ENCODE measurements around the gene NHERF1. TPM values are rescaled to one million over a fixed set of nuclear protein-coding genes. Genes with fewer than 3 reads are reported as not detected.
A peak's percentile ranks its signal among the peaks of the same experiment; 100 is the strongest.

Gene NHERF1
- total RNA-seq, 5 donors from 2014 or later (not counting 1 experiment from before 2014, with no cell fraction given): 104 to 260 (median 223) TPM

DNA sequence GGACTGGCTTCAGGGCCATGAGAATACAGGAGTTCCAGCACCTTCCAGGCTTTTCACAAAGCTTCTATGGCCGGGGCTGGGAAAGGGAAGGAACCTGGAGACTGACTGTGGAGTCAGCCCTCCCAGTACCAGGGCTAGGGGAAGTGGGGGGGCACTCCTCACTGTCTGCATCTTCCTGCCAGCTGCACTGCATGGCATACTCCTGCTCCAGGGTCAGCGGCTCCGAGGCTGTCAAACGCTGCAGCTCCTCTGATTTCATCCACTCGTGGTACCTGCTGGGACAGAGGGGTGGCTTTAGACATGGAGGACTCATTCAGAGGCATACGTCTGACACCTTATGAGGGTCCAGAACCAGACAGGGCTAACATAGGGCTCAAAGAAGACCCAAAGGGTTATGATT, 25.0 kb downstream of the NHERF1 start:
- POLR2A ChIA-PET: interaction anchor here in 1 of 2 donors (0.6 kb wide), 1 partner anchor 200 kb away, joined by 3 read pairs; no protein-coding TSS in a partner anchor
- Mint-ChIP-seq H3K4me3 (peak overlapping the region in 1 of 3 donors; percentile 9), H3K27ac (peak overlapping the region; percentile 65 to 86), H3K4me1 (peaks cover 48 to 63% (median 58%) of the 10 kb centered on the region in 3 donors), H3K9me3 (no peaks in the 10 kb centered on the region), H3K36me3 (peaks cover 33% of the 10 kb centered on the region), H3K27me3 (no peaks in the 10 kb centered on the region)
- Histone ChIP-seq H3K9me3 (no peaks in the 10 kb centered on the region), H3K27me3 (replicated peaks in 1 of 2; ENCODE audit: control insufficient read depth in 2 of 2, extremely low read depth in 1 of 2, insufficient read depth in 2 of 2, low read length in 1 of 2) (no peaks in the 10 kb centered on the region), H3K27ac (ENCODE audit: low read length) (no peak overlapping the region), H3K4me3 (ENCODE audit: control insufficient read depth in 1 of 2, extremely low read depth in 1 of 2, low read length in 1 of 2) (no peak overlapping the region), H3K36me3 (ENCODE audit: control insufficient read depth in 2 of 2, extremely low read depth in 1 of 2, insufficient read depth in 1 of 2, low read length in 1 of 2) (peaks cover 20 to 54% of the 10 kb centered on the region in 2 donors), H3K4me1 (ENCODE audit: control insufficient read depth in 1 of 2, extremely low read depth in 1 of 2, insufficient read depth in 2 of 2, low read length in 2 of 2) (peaks cover 6 to 67% of the 10 kb centered on the region in 2 experiments)
- CTCF ChIA-PET: interaction anchor here (0.6 to 2.2 kb wide), 3 partner anchors 28 to 116 kb away, joined by 3 to 9 read pairs (median 3); no protein-coding TSS in a partner anchor
- no peak for ATAC-seq (replicated peaks in 1 of 4)
- DNase-seq: no peak
- WGBS (ENCODE audit: insufficient coverage): 85% methylated on average over 6 of the region's 6 CpGs

DNA sequence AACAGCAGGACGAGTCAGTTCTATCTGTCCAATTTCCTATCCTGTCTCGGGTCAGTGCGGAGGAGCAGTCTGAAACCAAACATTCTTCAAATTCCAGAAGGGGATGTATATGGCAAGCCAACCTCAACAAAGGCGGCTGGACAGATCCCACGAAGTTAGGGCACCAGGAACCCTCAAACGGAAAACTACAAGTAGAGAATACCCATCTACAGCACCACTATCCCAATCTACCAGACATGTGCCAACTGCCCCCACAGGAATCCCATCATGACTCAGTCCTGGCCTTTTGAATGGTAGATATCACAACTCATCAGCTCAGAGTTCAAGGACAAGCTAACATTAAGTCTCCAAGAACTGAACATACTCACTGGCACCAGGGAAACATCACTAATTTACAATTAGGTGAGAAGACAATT, 25.5 kb downstream of the NHERF1 start:
- H3K4me1 ChIP-seq (ENCODE audit: control insufficient read depth in 1 of 2, extremely low read depth in 1 of 2, insufficient read depth in 2 of 2, low read length in 2 of 2): peaks cover 6 to 68% of the 10 kb centered on the region in 2 experiments
- peaks cover 46 to 61% (median 55%) of the 10 kb centered on the region in 3 donors for H3K4me1 Mint-ChIP-seq

DNA sequence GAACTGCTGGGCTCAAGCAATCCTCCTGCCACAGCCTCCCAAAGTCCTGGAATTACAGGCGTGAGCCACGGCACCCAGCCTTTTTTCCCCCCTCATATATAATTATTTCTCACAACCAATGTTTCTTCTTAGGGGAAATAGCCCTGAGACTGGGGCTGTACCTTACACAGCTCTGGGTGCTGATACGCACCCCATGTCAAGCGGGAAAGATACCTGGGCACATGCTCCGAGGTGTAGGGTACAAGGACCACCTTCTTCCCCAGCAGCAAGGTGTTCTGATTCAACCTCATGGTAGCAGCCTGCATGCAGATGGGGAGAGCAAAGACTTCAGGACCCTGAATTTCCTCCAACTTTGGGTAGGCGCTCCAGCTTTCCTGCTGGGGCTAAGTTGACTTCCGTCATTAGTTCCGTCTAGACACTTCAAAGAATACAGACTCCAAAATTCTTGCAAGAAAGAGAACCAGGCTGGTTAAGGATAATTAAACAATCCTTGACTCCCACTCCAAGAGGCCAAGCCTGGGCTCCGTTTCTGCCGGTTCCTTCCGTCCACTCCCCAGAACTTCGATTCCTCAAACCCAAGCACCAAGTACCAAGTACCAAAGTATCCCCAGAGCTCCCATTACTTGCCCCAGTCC, 27.1 kb downstream of the NHERF1 start:
- peaks cover 14 to 33% of the 10 kb centered on the region in 2 donors for H3K36me3 ChIP-seq (ENCODE audit: control insufficient read depth in 2 of 2, extremely low read depth in 1 of 2, insufficient read depth in 1 of 2, low read length in 1 of 2)
- Mint-ChIP-seq H3K9me3 (no peaks in the 10 kb centered on the region), H3K4me3 (peak overlapping the region; percentile 96 to 99 (median 98)), H3K4me1 (peaks cover 48 to 68% (median 64%) of the 10 kb centered on the region in 3 donors), H3K27me3 (no peaks in the 10 kb centered on the region), H3K27ac (peak overlapping the region; percentile 97), H3K36me3 (peaks cover 24% of the 10 kb centered on the region)
- peaks cover 19 to 68% of the 10 kb centered on the region in 2 experiments for H3K4me1 ChIP-seq (ENCODE audit: control insufficient read depth in 1 of 2, extremely low read depth in 1 of 2, insufficient read depth in 2 of 2, low read length in 2 of 2)
- WGBS (ENCODE audit: insufficient coverage): 38% methylated on average over 12 of the region's 12 CpGs
- H3K27ac ChIP-seq (ENCODE audit: low read length): no peak overlapping the region
- H3K4me3 ChIP-seq (ENCODE audit: control insufficient read depth in 1 of 2, extremely low read depth in 1 of 2, low read length in 1 of 2): peak overlapping the region; percentile 70 to 75
- ChIA-PET POLR2A (interaction anchor here in 1 of 2 donors (1.0 kb wide), 1 partner anchor 97 kb away, joined by 4 read pairs; the partner anchor contains the start of gene FDXR), CTCF (interaction anchor here in 1 of 2 donors (0.8 to 1.7 kb wide), 4 partner anchors 15 to 118 kb away, joined by 3 to 11 read pairs (median 6); partner anchors contain the start of gene FDXR)
- DNase-seq: peak in 1 of 35 experiments; percentile 32
- ATAC-seq (replicated peaks in 1 of 4): no peak
- no peaks in the 10 kb centered on the region for H3K9me3 ChIP-seq
- H3K27me3 ChIP-seq (replicated peaks in 1 of 2; ENCODE audit: control insufficient read depth in 2 of 2, extremely low read depth in 1 of 2, insufficient read depth in 2 of 2, low read length in 1 of 2): no peaks in the 10 kb centered on the region

More for the DNA sequence above, 25.5 kb downstream of the NHERF1 start:
- H3K9me3 Mint-ChIP-seq: no peaks in the 10 kb centered on the region
- peak overlapping the region; percentile 44 to 58 (median 51) for H3K4me3 Mint-ChIP-seq
- ATAC-seq (replicated peaks in 1 of 4): no peak
- ChIA-PET POLR2A (interaction anchor here in 1 of 2 donors (0.6 to 0.7 kb wide), 3 partner anchors 13 to 119 kb away, joined by 3 to 8 read pairs (median 3); partner anchors contain the start of gene FDXR), CTCF (interaction anchor here (0.6 to 2.2 kb wide), 8 partner anchors 18 to 396 kb away, joined by 3 to 9 read pairs (median 3); no protein-coding TSS in a partner anchor)
- Histone ChIP-seq H3K9me3 (no peaks in the 10 kb centered on the region), H3K36me3 (ENCODE audit: control insufficient read depth in 2 of 2, extremely low read depth in 1 of 2, insufficient read depth in 1 of 2, low read length in 1 of 2) (peaks cover 17 to 49% of the 10 kb centered on the region in 2 donors), H3K4me3 (ENCODE audit: control insufficient read depth in 1 of 2, extremely low read depth in 1 of 2, low read length in 1 of 2) (no peak overlapping the region), H3K27ac (ENCODE audit: low read length) (no peak overlapping the region), H3K27me3 (replicated peaks in 1 of 2; ENCODE audit: control insufficient read depth in 2 of 2, extremely low read depth in 1 of 2, insufficient read depth in 2 of 2, low read length in 1 of 2) (no peaks in the 10 kb centered on the region)
- H3K36me3 Mint-ChIP-seq: peaks cover 29% of the 10 kb centered on the region
- 84% methylated on average over 3 of the region's 6 CpGs for WGBS (ENCODE audit: insufficient coverage)
- no peaks in the 10 kb centered on the region for H3K27me3 Mint-ChIP-seq
- DNase-seq: no peak
- peak overlapping the region; percentile 65 to 86 for H3K27ac Mint-ChIP-seq

DNA sequence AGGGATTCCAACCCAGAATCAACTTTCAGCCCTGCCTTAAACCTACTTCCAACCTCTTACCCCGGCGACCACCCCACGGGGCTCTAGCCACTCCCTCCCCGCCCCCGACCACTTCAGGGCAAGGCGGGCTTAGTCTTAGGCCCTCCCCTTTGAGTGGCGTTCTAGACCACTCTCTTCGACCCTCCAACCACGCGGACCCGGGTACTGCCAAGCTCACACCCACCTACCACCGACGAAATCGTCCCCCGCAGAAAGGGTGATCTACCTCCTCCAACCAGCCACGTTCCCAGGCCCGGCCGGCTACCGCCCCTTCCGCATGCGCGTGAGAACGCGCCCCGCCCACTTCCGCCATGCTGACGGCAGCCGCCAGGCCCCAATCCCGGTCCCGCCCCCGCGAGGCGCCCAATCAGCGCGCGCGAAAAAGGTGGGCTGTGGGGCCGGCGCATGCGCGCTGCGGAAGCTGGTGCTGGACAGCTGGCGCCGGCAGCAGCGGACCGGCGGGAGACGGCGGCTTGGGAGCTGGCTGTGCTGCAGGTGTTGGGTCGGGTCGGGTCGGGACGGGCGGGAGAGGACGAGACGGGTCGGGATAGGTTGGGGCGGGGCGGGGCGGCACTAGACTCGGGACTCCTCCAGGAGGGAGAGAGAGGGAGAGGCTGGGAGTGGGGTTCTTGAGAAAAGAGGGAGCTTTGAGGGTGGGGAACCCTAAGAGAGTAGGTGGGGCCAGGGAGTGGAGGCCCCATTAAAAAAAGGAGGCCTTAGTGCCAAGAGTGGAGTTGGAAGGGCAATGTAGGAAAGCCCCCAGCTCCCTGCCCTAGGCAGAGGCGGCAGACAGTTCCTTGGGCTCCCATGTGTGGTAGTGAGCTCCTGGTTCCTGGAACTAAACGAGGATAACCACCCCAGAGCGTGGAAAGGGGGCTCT, 27.9 kb downstream of the NHERF1 start, which contains the start of gene NAT9:
Gene NAT9 (minus strand): TSS at position 302 of the 919 bp plus-strand sequence. CDS start 647 bp downstream, outside the sequence.
- DNase-seq: peak; percentile 93 to 100 (median 97)
- Histone ChIP-seq H3K27me3 (replicated peaks in 1 of 2; ENCODE audit: control insufficient read depth in 2 of 2, extremely low read depth in 1 of 2, insufficient read depth in 2 of 2, low read length in 1 of 2) (no peaks in the 10 kb centered on the region), H3K9me3 (no peaks in the 10 kb centered on the region), H3K27ac (ENCODE audit: low read length) (peak within 1 kb of the TSS; percentile 30), H3K4me3 (ENCODE audit: control insufficient read depth in 1 of 2, extremely low read depth in 1 of 2, low read length in 1 of 2) (peak within 1 kb of the TSS; percentile 70 to 75), H3K4me1 (ENCODE audit: control insufficient read depth in 1 of 2, extremely low read depth in 1 of 2, insufficient read depth in 2 of 2, low read length in 2 of 2) (peaks cover 25 to 70% of the 10 kb centered on the region in 2 experiments), H3K36me3 (ENCODE audit: control insufficient read depth in 2 of 2, extremely low read depth in 1 of 2, insufficient read depth in 1 of 2, low read length in 1 of 2) (peaks cover 14 to 25% of the 10 kb centered on the region in 2 donors)
- peak within 1 kb of the TSS; percentile 96 to 99 (median 98) for H3K4me3 Mint-ChIP-seq
- WGBS (ENCODE audit: insufficient coverage): under 1% methylated on average over 60 of the region's 64 CpGs
- peaks cover 50 to 72% (median 66%) of the 10 kb centered on the region in 3 donors for H3K4me1 Mint-ChIP-seq
- ChIA-PET CTCF (interaction anchor here in 1 of 2 donors (0.5 to 1.7 kb wide), 11 partner anchors 14 to 219 kb away, joined by 3 to 11 read pairs (median 4); partner anchors contain the start of genes FDXR and RAB37), POLR2A (interaction anchor here in 1 of 2 donors (0.6 to 1.0 kb wide), 4 partner anchors 27 to 743 kb away, joined by 3 to 6 read pairs (median 4); partner anchors contain the start of gene FDXR)
- peak; percentile 77 to 87 (median 82) for ATAC-seq (replicated peaks in 1 of 4)
- H3K36me3 Mint-ChIP-seq: peaks cover 19% of the 10 kb centered on the region
- peak within 1 kb of the TSS; percentile 97 for H3K27ac Mint-ChIP-seq
- H3K27me3 Mint-ChIP-seq: no peaks in the 10 kb centered on the region
- H3K9me3 Mint-ChIP-seq: no peaks in the 10 kb centered on the region

DNA sequence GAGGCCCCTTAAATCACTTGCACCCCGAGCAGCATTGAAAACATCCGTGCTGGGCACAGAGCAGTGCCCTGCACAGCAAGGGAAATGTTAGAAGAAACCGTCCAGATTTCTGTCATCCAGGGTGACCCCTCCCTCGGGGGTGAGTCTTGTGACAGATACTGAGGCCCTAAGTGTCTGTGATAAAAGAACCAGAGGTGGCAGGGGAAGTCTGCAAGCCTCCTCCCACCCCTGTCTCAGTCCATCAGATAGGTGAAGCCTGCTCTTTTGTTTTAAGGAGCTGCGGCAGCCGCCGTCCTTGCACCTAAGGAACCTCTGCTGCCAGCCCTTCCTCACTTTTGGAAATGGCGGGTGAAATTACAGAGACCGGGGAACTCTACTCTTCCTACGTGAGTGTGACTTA, 28.6 kb downstream of the NHERF1 start:
- POLR2A ChIA-PET: interaction anchor here in 1 of 2 donors (0.7 kb wide), 2 partner anchors 28 to 742 kb away, joined by 3 to 6 read pairs; no protein-coding TSS in a partner anchor
- no peaks in the 10 kb centered on the region for H3K9me3 Mint-ChIP-seq
- peaks cover 32 to 77% of the 10 kb centered on the region in 2 experiments for H3K4me1 ChIP-seq (ENCODE audit: control insufficient read depth in 1 of 2, extremely low read depth in 1 of 2, insufficient read depth in 2 of 2, low read length in 2 of 2)
- H3K27me3 ChIP-seq (replicated peaks in 1 of 2; ENCODE audit: control insufficient read depth in 2 of 2, extremely low read depth in 1 of 2, insufficient read depth in 2 of 2, low read length in 1 of 2): no peaks in the 10 kb centered on the region
- peaks cover 57 to 77% (median 73%) of the 10 kb centered on the region in 3 donors for H3K4me1 Mint-ChIP-seq
- ATAC-seq (replicated peaks in 1 of 4): no peak
- 86% methylated on average over 4 of the region's 10 CpGs for WGBS (ENCODE audit: insufficient coverage)
- peak overlapping the region; percentile 52 to 70 for H3K4me3 ChIP-seq (ENCODE audit: control insufficient read depth in 1 of 2, extremely low read depth in 1 of 2, low read length in 1 of 2)
- H3K27ac ChIP-seq (ENCODE audit: low read length): no peak overlapping the region
- no peak for DNase-seq
- CTCF ChIA-PET: interaction anchor here in 1 of 2 donors (0.5 to 1.7 kb wide), 7 partner anchors 14 to 218 kb away, joined by 3 to 11 read pairs (median 4); no protein-coding TSS in a partner anchor
- H3K9me3 ChIP-seq: no peaks in the 10 kb centered on the region
- H3K36me3 ChIP-seq (ENCODE audit: control insufficient read depth in 2 of 2, extremely low read depth in 1 of 2, insufficient read depth in 1 of 2, low read length in 1 of 2): peaks cover 14 to 21% of the 10 kb centered on the region in 2 donors
- peak overlapping the region; percentile 55 for H3K27ac Mint-ChIP-seq
- H3K4me3 Mint-ChIP-seq: peak overlapping the region; percentile 96 to 99 (median 98)
- H3K27me3 Mint-ChIP-seq: no peaks in the 10 kb centered on the region
- H3K36me3 Mint-ChIP-seq: peaks cover 19% of the 10 kb centered on the region
